Measurements from ENCODE around the gene TOR2A. TPM values are rescaled to one million over a fixed set of nuclear protein-coding genes. Genes with fewer than 3 reads are reported as not detected.

TOR2A gene
- total and polyA plus RNA-seq, 2 experiments from 2014 or later, result 16.8 to 28.8 TPM

GRCh38 chr9:127770905-127771569 is 35.9 kb upstream of the TOR2A start:
- no peaks in the 10 kb centered on the region for H3K27me3 ChIP-seq
- peak; percentile 99 for DNase-seq (ENCODE audit: low spot score)
- TF ChIP-seq CTCF (IDR thresholded peaks at IDR 0.05; ENCODE audit: poor library complexity) (no peak), EZH2phosphoT487 (IDR thresholded peaks at IDR 0.05; ENCODE audit: low read depth, severe bottlenecking, unreplicated experiment) (no peak), EZH2 (IDR thresholded peaks at IDR 0.05; ENCODE audit: borderline replicate concordance) (no peak)
- no peaks in the 10 kb centered on the region for H3K9me3 ChIP-seq (ENCODE audit: low read depth)
- H2AFZ ChIP-seq, result no peak overlapping the region
- 6% methylated on average over 23 of the region's 43 CpGs for WGBS (ENCODE audit: low lambda C conversion rate, missing lambda C conversion rate)
- no peaks in the 10 kb centered on the region for H3K9me2 ChIP-seq (replicated peaks; ENCODE audit: insufficient read depth)
- H3K4me3 ChIP-seq, result no peak overlapping the region
- peak overlapping the region; percentile 84 for H3K4me2 ChIP-seq
- H3K36me3 ChIP-seq (replicated peaks; ENCODE audit: insufficient read depth, low read depth), result no peaks in the 10 kb centered on the region
- no peaks in the 10 kb centered on the region for H4K20me1 ChIP-seq (ENCODE audit: insufficient read depth, poor library complexity, severe bottlenecking)
- H3K4me1 ChIP-seq (ENCODE audit: insufficient read depth), result peaks cover 12% of the 10 kb centered on the region
- no peaks in the 10 kb centered on the region for H3K79me2 ChIP-seq
- no peak overlapping the region for H3K27ac ChIP-seq

GRCh38 chr9:127770583-127770904 is 35.5 kb upstream of the TOR2A start:
- Histone ChIP-seq H3K9me3 (ENCODE audit: low read depth) (no peaks in the 10 kb centered on the region), H3K4me1 (ENCODE audit: insufficient read depth) (peaks cover 12% of the 10 kb centered on the region), H2AFZ (no peak overlapping the region), H3K27me3 (no peaks in the 10 kb centered on the region), H4K20me1 (ENCODE audit: insufficient read depth, poor library complexity, severe bottlenecking) (no peaks in the 10 kb centered on the region), H3K4me3 (no peak overlapping the region), H3K79me2 (no peaks in the 10 kb centered on the region), H3K27ac (no peak overlapping the region), H3K36me3 (replicated peaks; ENCODE audit: insufficient read depth, low read depth) (no peaks in the 10 kb centered on the region), H3K4me2 (peak overlapping the region; percentile 84), H3K9me2 (replicated peaks; ENCODE audit: insufficient read depth) (no peaks in the 10 kb centered on the region)
- no peak for DNase-seq (ENCODE audit: low spot score)
- 65% methylated on average over 3 of the region's 3 CpGs for WGBS (ENCODE audit: low lambda C conversion rate, missing lambda C conversion rate)
- TF ChIP-seq CTCF (IDR thresholded peaks at IDR 0.05; ENCODE audit: poor library complexity) (no peak), EZH2 (IDR thresholded peaks at IDR 0.05; ENCODE audit: borderline replicate concordance) (no peak), EZH2phosphoT487 (IDR thresholded peaks at IDR 0.05; ENCODE audit: low read depth, severe bottlenecking, unreplicated experiment) (no peak)

DNA sequence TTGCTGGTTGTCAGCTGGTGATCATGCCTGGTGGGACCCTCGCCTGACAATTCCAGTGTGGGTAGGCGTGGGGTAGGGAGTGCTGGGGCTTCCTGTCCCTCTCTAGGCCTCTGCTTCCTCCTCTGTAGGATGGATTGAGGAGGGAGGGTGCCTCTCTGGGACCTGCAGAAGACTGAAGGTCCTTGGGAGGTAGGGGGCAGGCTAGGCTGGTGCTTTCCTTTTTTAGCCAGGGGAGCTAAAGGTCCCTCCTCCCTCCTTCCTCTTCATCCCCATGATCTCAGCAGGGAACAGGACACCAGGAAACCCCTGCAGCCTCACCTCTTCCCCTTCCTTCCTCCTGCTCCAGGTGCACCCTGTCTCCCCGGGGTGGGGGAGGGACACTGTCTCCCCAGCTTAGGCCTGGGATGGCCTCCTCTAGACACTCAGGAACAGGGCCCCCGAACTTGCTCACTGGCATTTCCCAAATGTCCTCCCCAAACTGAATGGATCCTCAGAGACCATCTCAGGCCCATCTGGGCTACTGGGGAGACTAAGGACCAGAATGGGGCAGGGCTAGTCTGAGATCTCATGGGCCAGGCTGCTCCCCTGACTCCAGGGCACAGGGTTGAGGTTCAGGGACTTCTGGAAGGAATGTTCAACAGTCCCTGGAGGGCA is 35.0 kb upstream of the TOR2A start:
- no peaks in the 10 kb centered on the region for H3K36me3 ChIP-seq (replicated peaks; ENCODE audit: insufficient read depth, low read depth)
- WGBS (ENCODE audit: low lambda C conversion rate, missing lambda C conversion rate), result 83% methylated on average over 4 of the region's 4 CpGs
- no peak overlapping the region for H2AFZ ChIP-seq
- H3K4me2 ChIP-seq, result peak overlapping the region; percentile 84
- TF ChIP-seq EZH2 (IDR thresholded peaks at IDR 0.05; ENCODE audit: borderline replicate concordance), result no peak
- TF ChIP-seq CTCF (IDR thresholded peaks at IDR 0.05; ENCODE audit: poor library complexity), result no peak
- TF ChIP-seq EZH2phosphoT487 (IDR thresholded peaks at IDR 0.05; ENCODE audit: low read depth, severe bottlenecking, unreplicated experiment), result no peak
- H3K27ac ChIP-seq, result no peak overlapping the region
- no peaks in the 10 kb centered on the region for H3K79me2 ChIP-seq
- H3K4me1 ChIP-seq (ENCODE audit: insufficient read depth), result peaks cover 12% of the 10 kb centered on the region
- no peaks in the 10 kb centered on the region for H3K9me2 ChIP-seq (replicated peaks; ENCODE audit: insufficient read depth)
- no peak for DNase-seq (ENCODE audit: low spot score)
- no peak overlapping the region for H3K4me3 ChIP-seq
- H4K20me1 ChIP-seq (ENCODE audit: insufficient read depth, poor library complexity, severe bottlenecking), result no peaks in the 10 kb centered on the region
- H3K27me3 ChIP-seq, result no peaks in the 10 kb centered on the region
- no peaks in the 10 kb centered on the region for H3K9me3 ChIP-seq (ENCODE audit: low read depth)

Measured in hepatocyte (in vitro differentiated cells).